Activated naive CD8-positive, alpha-beta T cell treated with anti-CD3 and anti-CD28 coated beads, Interleukin-2, amount 10 ng/mL, durations not matched to agents 7 days and 5 days (primary cell): ENCODE data around the gene FGF8. TPM values are rescaled to one million over a fixed set of nuclear protein-coding genes. Genes with fewer than 3 reads are reported as not detected.

Experiments used
- ATAC-seq: fragments of 150-1000 bp; cut with Tn5 transposase; one replicate; pipeline ENCODE4 v1.10.0; 2021; ENCODE audit warnings: low read depth, moderate library complexity
- POLR2A ChIA-PET: fragments of 350-600 bp; sonication (Branson Sonifier 250); formaldehyde crosslinking; loops from one replicate; lab custom pipeline; 2021; ENCODE audit warnings: antibody characterized with exemption; lab: Charles Lee
- DNase-seq: peaks from one replicate; pipeline ENCODE4 v3.0.0; 2021
- H3K27ac Mint-ChIP-seq: one replicate; pipeline ENCODE4 v1.8.0; 2022; ENCODE audit warnings: mild to moderate bottlenecking, mixed read lengths
- H3K27me3 Mint-ChIP-seq: one replicate; pipeline ENCODE4 v1.8.0; 2022; ENCODE audit warnings: mild to moderate bottlenecking, moderate library complexity, mixed read lengths
- H3K36me3 Mint-ChIP-seq: one replicate; pipeline ENCODE4 v1.8.0; 2021; ENCODE audit warnings: mild to moderate bottlenecking, mixed read lengths
- H3K4me1 Mint-ChIP-seq: one replicate; pipeline ENCODE4 v1.8.0; 2021; ENCODE audit warnings: mixed read lengths
- H3K4me3 Mint-ChIP-seq: one replicate; pipeline ENCODE4 v1.8.0; 2022; ENCODE audit warnings: mild to moderate bottlenecking, moderate library complexity, mixed read lengths
- H3K9me3 Mint-ChIP-seq: one replicate; pipeline ENCODE4 v1.8.0; 2021; ENCODE audit warnings: mixed read lengths
- total RNA-seq, 2 experiments: library from RNA; stranded (reverse); gene quantifications; one replicate each; pipeline ENCODE4 v1.2.3, GENCODE V29; 2021

FGF8 gene
- total RNA-seq = not detected

- DNase-seq = peak; percentile 39
- H3K27ac Mint-ChIP-seq = no peak within 1 kb of the TSS
- peaks cover 14% of the 10 kb centered on the region for H3K4me1 Mint-ChIP-seq
- H3K27me3 Mint-ChIP-seq = peaks cover 67% of the 10 kb centered on the region
- no peaks in the 10 kb centered on the region for H3K9me3 Mint-ChIP-seq
- POLR2A ChIA-PET = no interaction called here
- ATAC-seq = no peak
- no peak within 1 kb of the TSS for H3K4me3 Mint-ChIP-seq
- peaks cover 2% of the 10 kb centered on the region for H3K36me3 Mint-ChIP-seq
Measured at GRCh38 chr10:101775273-101776160, at the start of gene FGF8. Gene FGF8 (minus strand): TSS chr10:101776114. CDS start chr10:101775900, 214 bp downstream.

GRCh38 chr10:101824736-101825135, 48.8 kb upstream of the FGF8 start:
- H3K36me3 Mint-ChIP-seq = peaks cover 5% of the 10 kb centered on the region
- H3K4me3 Mint-ChIP-seq = no peak overlapping the region
- H3K27ac Mint-ChIP-seq = no peak overlapping the region
- POLR2A ChIA-PET = no interaction called here
- no peak for DNase-seq
- H3K4me1 Mint-ChIP-seq = peaks cover 9% of the 10 kb centered on the region
- no peaks in the 10 kb centered on the region for H3K9me3 Mint-ChIP-seq
- no peak for ATAC-seq
- no peaks in the 10 kb centered on the region for H3K27me3 Mint-ChIP-seq

- Mint-ChIP-seq H3K4me1 (peaks cover 27% of the 10 kb centered on the region), H3K4me3 (peak overlapping the region; percentile 96), H3K27me3 (no peaks in the 10 kb centered on the region), H3K27ac (peak overlapping the region; percentile 99), H3K9me3 (no peaks in the 10 kb centered on the region), H3K36me3 (peaks cover 21% of the 10 kb centered on the region)
- DNase-seq (peak; percentile 60), ATAC-seq (peak; percentile 48)
- POLR2A ChIA-PET = interaction anchor here (0.6 to 4.7 kb wide), 19 partner anchors 10 to 436 kb away, joined by 3 to 69 read pairs (median 5); partner anchors contain the start of genes ARMH3, KCNIP2, NOLC1 and NPM3
Measured at GRCh38 chr10:101818872-101819633, 43.1 kb upstream of the FGF8 start.

GRCh38 chr10:101818119-101818871, 42.4 kb upstream of the FGF8 start, which contains the start of gene OGA:
Gene OGA (minus strand): TSS chr10:101818444. CDS start chr10:101818022, 422 bp downstream.
- peaks cover 35% of the 10 kb centered on the region for H3K4me1 Mint-ChIP-seq
- ATAC-seq = peak; percentile 92
- peak within 1 kb of the TSS; percentile 99 for H3K27ac Mint-ChIP-seq
- H3K36me3 Mint-ChIP-seq = peaks cover 24% of the 10 kb centered on the region
- peak within 1 kb of the TSS; percentile 96 for H3K4me3 Mint-ChIP-seq
- DNase-seq = peak; percentile 95
- no peaks in the 10 kb centered on the region for H3K9me3 Mint-ChIP-seq
- no peaks in the 10 kb centered on the region for H3K27me3 Mint-ChIP-seq
- POLR2A ChIA-PET = interaction anchor here (0.6 to 4.7 kb wide), 21 partner anchors 10 to 576 kb away, joined by 3 to 69 read pairs (median 5); partner anchors contain the start of genes ARMH3, KCNIP2, NOLC1 and NPM3

- POLR2A ChIA-PET = interaction anchor here (0.6 to 4.7 kb wide), 22 partner anchors 9 to 576 kb away, joined by 3 to 69 read pairs (median 5); partner anchors contain the start of genes ARMH3, KCNIP2, NOLC1 and NPM3
Measured at GRCh38 chr10:101817337-101818118, 41.6 kb upstream of the FGF8 start.

GRCh38 chr10:101816913-101817336, 41.0 kb upstream of the FGF8 start:
- ATAC-seq = no peak
- no peaks in the 10 kb centered on the region for H3K9me3 Mint-ChIP-seq
- DNase-seq = no peak
- peak overlapping the region; percentile 96 for H3K4me3 Mint-ChIP-seq
- POLR2A ChIA-PET = interaction anchor here (0.6 to 4.7 kb wide), 5 partner anchors 12 to 30 kb away, joined by 3 to 69 read pairs (median 13); no protein-coding TSS in a partner anchor
- peaks cover 38% of the 10 kb centered on the region for H3K4me1 Mint-ChIP-seq
- H3K27ac Mint-ChIP-seq = peak overlapping the region; percentile 99
- peaks cover 27% of the 10 kb centered on the region for H3K36me3 Mint-ChIP-seq
- H3K27me3 Mint-ChIP-seq = no peaks in the 10 kb centered on the region

More at GRCh38 chr10:101817337-101818118, 41.6 kb upstream of the FGF8 start:
- DNase-seq = no peak
- no peaks in the 10 kb centered on the region for H3K9me3 Mint-ChIP-seq
- H3K27me3 Mint-ChIP-seq = no peaks in the 10 kb centered on the region
- H3K4me3 Mint-ChIP-seq = peak overlapping the region; percentile 96
- peak overlapping the region; percentile 99 for H3K27ac Mint-ChIP-seq
- H3K36me3 Mint-ChIP-seq = peaks cover 28% of the 10 kb centered on the region
- peaks cover 40% of the 10 kb centered on the region for H3K4me1 Mint-ChIP-seq
- peak; percentile 10 for ATAC-seq

- peak overlapping the region; percentile 96 for H3K4me3 Mint-ChIP-seq
- peaks cover 25% of the 10 kb centered on the region for H3K36me3 Mint-ChIP-seq
- no peaks in the 10 kb centered on the region for H3K27me3 Mint-ChIP-seq
- H3K27ac Mint-ChIP-seq = peak overlapping the region; percentile 67
- DNase-seq = no peak
- POLR2A ChIA-PET = interaction anchor here (0.6 to 4.7 kb wide), 5 partner anchors 13 to 1038 kb away, joined by 3 to 69 read pairs (median 6); no protein-coding TSS in a partner anchor
- H3K9me3 Mint-ChIP-seq = no peaks in the 10 kb centered on the region
- ATAC-seq = no peak
- H3K4me1 Mint-ChIP-seq = peaks cover 34% of the 10 kb centered on the region
Measured at GRCh38 chr10:101816376-101816775, 40.5 kb upstream of the FGF8 start.

- Mint-ChIP-seq H3K9me3 (no peaks in the 10 kb centered on the region), H3K36me3 (peaks cover 30% of the 10 kb centered on the region)
- no peak for ATAC-seq
Measured at GRCh38 chr10:101814466-101815071, 38.7 kb upstream of the FGF8 start.

GRCh38 chr10:101812606-101813005, 36.7 kb upstream of the FGF8 start:
- POLR2A ChIA-PET = interaction anchor here (0.7 to 1.2 kb wide), 3 partner anchors 10 to 29 kb away, joined by 3 to 5 read pairs (median 4); partner anchors contain the start of gene NPM3
- peaks cover 28% of the 10 kb centered on the region for H3K4me1 Mint-ChIP-seq
- no peak overlapping the region for H3K4me3 Mint-ChIP-seq
- H3K27me3 Mint-ChIP-seq = no peaks in the 10 kb centered on the region
- H3K9me3 Mint-ChIP-seq = no peaks in the 10 kb centered on the region
- H3K36me3 Mint-ChIP-seq = peaks cover 30% of the 10 kb centered on the region
- H3K27ac Mint-ChIP-seq = no peak overlapping the region
- DNase-seq (no peak), ATAC-seq (no peak)

More at GRCh38 chr10:101814466-101815071, 38.7 kb upstream of the FGF8 start:
- Mint-ChIP-seq H3K27ac (peak overlapping the region; percentile 82), H3K4me1 (peaks cover 35% of the 10 kb centered on the region), H3K27me3 (no peaks in the 10 kb centered on the region), H3K4me3 (peak overlapping the region; percentile 96)
- POLR2A ChIA-PET = interaction anchor here (0.6 to 1.5 kb wide), 4 partner anchors 21 to 257 kb away, joined by 3 to 6 read pairs (median 4); partner anchors contain the start of gene NPM3
- DNase-seq = no peak

- ATAC-seq = no peak
- POLR2A ChIA-PET = no interaction called here
- H3K27me3 Mint-ChIP-seq = no peaks in the 10 kb centered on the region
- H3K27ac Mint-ChIP-seq = no peak overlapping the region
- H3K36me3 Mint-ChIP-seq = peaks cover 28% of the 10 kb centered on the region
- no peak overlapping the region for H3K4me3 Mint-ChIP-seq
- no peaks in the 10 kb centered on the region for H3K9me3 Mint-ChIP-seq
- DNase-seq = no peak
- H3K4me1 Mint-ChIP-seq = peaks cover 5% of the 10 kb centered on the region
Measured at GRCh38 chr10:101807158-101807557, 31.2 kb upstream of the FGF8 start.

GRCh38 chr10:101803511-101803910, 27.6 kb upstream of the FGF8 start:
- peaks cover 42% of the 10 kb centered on the region for H3K36me3 Mint-ChIP-seq
- ATAC-seq (no peak), DNase-seq (no peak)
- H3K9me3 Mint-ChIP-seq = no peaks in the 10 kb centered on the region
- no peak overlapping the region for H3K4me3 Mint-ChIP-seq
- H3K4me1 Mint-ChIP-seq = peaks cover 7% of the 10 kb centered on the region
- POLR2A ChIA-PET = interaction anchor here (0.6 to 1.3 kb wide), 3 partner anchors 9 to 347 kb away, joined by 3 to 4 read pairs (median 3); partner anchors contain the start of gene OGA
- H3K27ac Mint-ChIP-seq = no peak overlapping the region
- no peaks in the 10 kb centered on the region for H3K27me3 Mint-ChIP-seq
